Thoracic aorta (tissue), 2 donors: ENCODE data around the gene ADAMTSL2. TPM values are rescaled to one million over a fixed set of nuclear protein-coding genes. Genes with fewer than 3 reads are reported as not detected.

Experiments used
- ATAC-seq: fragments of 150-250 bp; one replicate; pipeline ENCODE4 v1.8.0; 2017; ENCODE audit warnings: low read depth; ENCODE audit not compliant: insufficient number of reproducible peaks, low FRiP score
- DNase-seq: peaks from one replicate; pipeline ENCODE4 v3.0.0-alpha.2; 2020; ENCODE audit warnings: low spot score
- H3K27ac ChIP-seq, 2 donors: fragments of 200-600 bp; sonication (generic); 1 replicate in 1 of 2; 2 replicates in 1 of 2; pipeline ENCODE4 v1.5.1; 2016; ENCODE audit warnings: mild to moderate bottlenecking in 2 of 2, moderate library complexity in 2 of 2
- H3K27me3 ChIP-seq: fragments of 200-600 bp; sonication (generic); replicated peaks from 2 replicates; pipeline ENCODE4 v1.6.0; 2016; ENCODE audit warnings: mild to moderate bottlenecking; ENCODE audit not compliant: insufficient read depth
- H3K36me3 ChIP-seq: fragments of 200-600 bp; sonication (generic); one replicate; pipeline ENCODE4 v1.5.1; 2016
- H3K4me1 ChIP-seq, 2 donors: fragments of 200-600 bp; sonication (generic); 1 replicate in 1 of 2; 2 replicates in 1 of 2; pipeline versions ENCODE4 v1.5.1 to v1.6.0; 2016; ENCODE audit warnings: low read depth in 2 of 2, mild to moderate bottlenecking in 1 of 2; ENCODE audit not compliant: control insufficient read depth in 1 of 2
- H3K4me3 ChIP-seq: fragments of 200-600 bp; sonication (generic); 2 replicates; pipeline ENCODE4 v1.5.1; 2016; ENCODE audit warnings: mild to moderate bottlenecking
- H3K9me3 ChIP-seq: fragments of 200-600 bp; sonication (generic); 2 replicates; pipeline ENCODE4 v1.5.1; 2016
- total RNA-seq, 2 donors: library from RNA; depleted of rRNA; stranded (reverse); fragments of >200 nt; gene quantifications; one replicate each; pipeline versions ENCODE4 v1.1.0 to v1.2.3, GENCODE V29; 2016
- TF ChIP-seq, protein P1 (sequence below): fragments of 200-600 bp; sonication (generic); IDR thresholded peaks from one replicate; pipeline ENCODE4 v1.5.1; 2019; ENCODE audit warnings: antibody characterized with exemption

Gene ADAMTSL2
- total RNA-seq, 2 donors from 2014 or later, result 2.8 to 5.5 TPM

DNA sequence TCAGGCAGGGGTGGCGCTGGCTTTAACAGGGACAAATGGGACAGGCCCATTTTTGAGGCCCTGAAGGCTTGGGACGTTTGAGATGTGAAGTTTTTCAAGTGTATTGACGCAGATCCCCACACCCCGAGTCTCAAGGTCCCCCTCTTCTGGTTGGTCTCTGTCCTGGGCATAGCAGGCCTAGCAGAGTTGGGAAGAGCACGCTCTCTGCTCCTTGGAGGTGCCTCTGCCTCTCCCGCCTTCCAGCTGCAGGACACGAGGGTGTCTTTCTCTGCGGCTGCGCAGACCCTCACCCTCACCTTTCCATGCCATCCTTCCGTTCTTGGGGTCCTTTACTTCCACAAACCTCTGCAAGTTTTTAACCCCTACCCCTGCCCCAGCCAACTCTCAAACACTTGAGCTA, 18.6 kb downstream of the ADAMTSL2 start:
- Histone ChIP-seq H3K27me3 (no peaks in the 10 kb centered on the region), H3K4me3 (no peak overlapping the region), H3K4me1 (peaks cover 2 to 6% of the 10 kb centered on the region in 2 donors), H3K9me3 (no peaks in the 10 kb centered on the region), H3K36me3 (no peaks in the 10 kb centered on the region), H3K27ac (no peak overlapping the region)
- DNase-seq, result no peak
- ATAC-seq, result no peak
- TF ChIP-seq, protein P1, sequence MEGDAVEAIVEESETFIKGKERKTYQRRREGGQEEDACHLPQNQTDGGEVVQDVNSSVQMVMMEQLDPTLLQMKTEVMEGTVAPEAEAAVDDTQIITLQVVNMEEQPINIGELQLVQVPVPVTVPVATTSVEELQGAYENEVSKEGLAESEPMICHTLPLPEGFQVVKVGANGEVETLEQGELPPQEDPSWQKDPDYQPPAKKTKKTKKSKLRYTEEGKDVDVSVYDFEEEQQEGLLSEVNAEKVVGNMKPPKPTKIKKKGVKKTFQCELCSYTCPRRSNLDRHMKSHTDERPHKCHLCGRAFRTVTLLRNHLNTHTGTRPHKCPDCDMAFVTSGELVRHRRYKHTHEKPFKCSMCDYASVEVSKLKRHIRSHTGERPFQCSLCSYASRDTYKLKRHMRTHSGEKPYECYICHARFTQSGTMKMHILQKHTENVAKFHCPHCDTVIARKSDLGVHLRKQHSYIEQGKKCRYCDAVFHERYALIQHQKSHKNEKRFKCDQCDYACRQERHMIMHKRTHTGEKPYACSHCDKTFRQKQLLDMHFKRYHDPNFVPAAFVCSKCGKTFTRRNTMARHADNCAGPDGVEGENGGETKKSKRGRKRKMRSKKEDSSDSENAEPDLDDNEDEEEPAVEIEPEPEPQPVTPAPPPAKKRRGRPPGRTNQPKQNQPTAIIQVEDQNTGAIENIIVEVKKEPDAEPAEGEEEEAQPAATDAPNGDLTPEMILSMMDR, result no peak

DNA sequence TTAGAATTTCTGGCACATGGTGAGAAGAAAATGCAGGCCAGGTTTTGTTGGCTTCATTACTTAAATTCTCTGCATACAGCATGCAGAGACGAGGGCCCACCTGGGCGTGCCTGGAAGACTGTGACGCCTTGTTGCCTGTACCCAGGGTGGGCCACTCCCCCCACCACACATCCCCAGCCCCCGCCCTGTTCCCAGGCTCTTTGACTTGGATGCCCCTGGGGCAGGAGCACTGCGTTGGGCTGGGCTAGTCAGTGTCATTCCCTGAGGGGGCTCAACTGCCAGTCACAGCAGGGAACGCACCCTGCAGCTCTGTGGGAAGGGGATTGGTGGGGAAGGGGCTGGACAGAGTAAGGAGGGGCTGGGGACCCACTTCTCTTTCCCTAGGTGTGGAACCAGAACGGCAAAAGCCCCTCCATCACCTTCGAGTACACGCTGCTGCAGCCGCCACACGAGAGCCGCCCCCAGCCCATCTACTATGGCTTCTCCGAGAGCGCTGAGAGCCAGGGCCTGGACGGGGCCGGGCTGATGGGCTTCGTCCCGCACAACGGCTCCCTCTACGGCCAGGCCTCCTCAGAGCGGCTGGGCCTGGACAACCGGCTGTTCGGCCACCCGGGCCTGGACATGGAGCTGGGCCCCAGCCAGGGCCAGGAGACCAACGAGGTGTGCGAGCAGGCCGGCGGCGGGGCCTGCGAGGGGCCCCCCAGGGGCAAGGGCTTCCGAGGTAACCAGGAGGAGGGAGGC, 19.6 kb downstream of the ADAMTSL2 start:
- H3K27ac ChIP-seq, result no peak overlapping the region
- TF ChIP-seq, protein P1, result no peak
- no peaks in the 10 kb centered on the region for H3K27me3 ChIP-seq
- no peaks in the 10 kb centered on the region for H3K9me3 ChIP-seq
- H3K4me1 ChIP-seq, result peaks cover 10 to 16% of the 10 kb centered on the region in 2 donors
- no peak overlapping the region for H3K4me3 ChIP-seq
- H3K36me3 ChIP-seq, result no peaks in the 10 kb centered on the region
- no peak for DNase-seq
- no peak for ATAC-seq

- H3K4me3 ChIP-seq, result no peak overlapping the region
- DNase-seq (no peak), ATAC-seq (no peak)
- H3K27me3 ChIP-seq, result no peaks in the 10 kb centered on the region
- no peaks in the 10 kb centered on the region for H3K36me3 ChIP-seq
- H3K27ac ChIP-seq, result no peak overlapping the region
- TF ChIP-seq, protein P1, result no peak
- H3K9me3 ChIP-seq, result no peaks in the 10 kb centered on the region
- peaks cover 10 to 19% of the 10 kb centered on the region in 2 donors for H3K4me1 ChIP-seq
These were observed 20.2 kb downstream of the ADAMTSL2 start for GRCh38 chr9:133554729-133555128.

GRCh38 chr9:133556354-133556753, 21.9 kb downstream of the ADAMTSL2 start:
- Histone ChIP-seq H3K36me3 (no peaks in the 10 kb centered on the region), H3K27me3 (no peaks in the 10 kb centered on the region), H3K9me3 (no peaks in the 10 kb centered on the region), H3K27ac (no peak overlapping the region), H3K4me1 (peaks cover 10 to 28% of the 10 kb centered on the region in 2 donors), H3K4me3 (no peak overlapping the region)
- DNase-seq, result no peak
- TF ChIP-seq, protein P1, result no peak
- no peak for ATAC-seq

DNA sequence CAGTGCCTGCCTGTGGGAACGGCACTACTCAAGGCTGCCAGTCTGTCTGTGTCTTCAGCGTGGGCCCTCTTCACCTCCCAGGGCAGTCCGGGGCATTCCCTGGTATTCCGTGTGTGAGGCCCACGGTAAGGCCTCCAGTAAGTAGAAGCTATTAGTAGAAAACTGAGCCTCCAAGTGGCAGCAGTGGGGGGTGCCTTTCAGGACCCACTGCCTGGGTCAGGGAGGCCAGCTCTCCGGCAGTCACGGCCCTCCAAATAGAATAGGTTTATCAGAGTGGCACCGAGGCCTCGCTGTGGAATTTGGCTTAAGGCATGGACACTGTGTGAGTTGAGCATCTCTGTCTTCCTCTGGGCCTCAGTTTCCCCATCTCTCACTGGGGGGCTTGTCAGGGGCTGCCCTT, 23.1 kb downstream of the ADAMTSL2 start:
- no peaks in the 10 kb centered on the region for H3K9me3 ChIP-seq
- no peak overlapping the region for H3K27ac ChIP-seq
- TF ChIP-seq, protein P1, result no peak
- no peak for DNase-seq
- H3K4me3 ChIP-seq, result no peak overlapping the region
- H3K4me1 ChIP-seq, result peaks cover 10 to 28% of the 10 kb centered on the region in 2 donors
- H3K27me3 ChIP-seq, result no peaks in the 10 kb centered on the region
- no peak for ATAC-seq
- H3K36me3 ChIP-seq, result no peaks in the 10 kb centered on the region
